Measurements from ENCODE around the gene TRIM56.
"Not testable (repeated sequence)": the region's sequence is repeated elsewhere in the genome, so short reads cannot be mapped to it uniquely, and the experiment has no call there.

The TRIM56 gene

DNA sequence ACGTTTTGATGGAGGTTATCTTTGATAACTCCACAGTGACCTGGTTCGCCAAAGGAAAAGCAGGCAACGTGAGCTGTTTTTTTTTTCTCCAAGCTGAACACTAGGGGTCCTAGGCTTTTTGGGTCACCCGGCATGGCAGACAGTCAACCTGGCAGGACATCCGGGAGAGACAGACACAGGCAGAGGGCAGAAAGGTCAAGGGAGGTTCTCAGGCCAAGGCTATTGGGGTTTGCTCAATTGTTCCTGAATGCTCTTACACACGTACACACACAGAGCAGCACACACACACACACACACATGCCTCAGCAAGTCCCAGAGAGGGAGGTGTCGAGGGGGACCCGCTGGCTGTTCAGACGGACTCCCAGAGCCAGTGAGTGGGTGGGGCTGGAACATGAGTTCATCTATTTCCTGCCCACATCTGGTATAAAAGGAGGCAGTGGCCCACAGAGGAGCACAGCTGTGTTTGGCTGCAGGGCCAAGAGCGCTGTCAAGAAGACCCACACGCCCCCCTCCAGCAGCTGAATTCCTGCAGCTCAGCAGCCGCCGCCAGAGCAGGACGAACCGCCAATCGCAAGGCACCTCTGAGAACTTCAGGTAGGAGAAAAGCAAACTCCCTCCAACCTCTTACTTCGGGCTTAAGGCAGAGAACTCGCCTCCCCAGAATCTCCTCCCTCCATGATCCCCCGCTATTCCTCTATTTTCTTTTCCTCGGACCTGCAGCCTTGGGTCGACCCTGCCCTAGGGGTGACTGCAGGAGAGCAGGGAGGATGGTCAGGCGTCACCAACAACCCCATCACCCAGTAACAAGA, 41.6 kb downstream of the TRIM56 start, which contains the start of gene SERPINE1:
Gene SERPINE1 (plus strand): TSS at position 454 of the 809 bp plus-strand sequence. CDS start 1,290 bp downstream, outside the sequence.
- Histone ChIP-seq H3K27ac (peak within 1 kb of the TSS in 19 of 21 experiments; percentile 29 to 90 (median 63)), H3K4me3 (peak within 1 kb of the TSS; percentile 1 to 40 (median 32))

DNA sequence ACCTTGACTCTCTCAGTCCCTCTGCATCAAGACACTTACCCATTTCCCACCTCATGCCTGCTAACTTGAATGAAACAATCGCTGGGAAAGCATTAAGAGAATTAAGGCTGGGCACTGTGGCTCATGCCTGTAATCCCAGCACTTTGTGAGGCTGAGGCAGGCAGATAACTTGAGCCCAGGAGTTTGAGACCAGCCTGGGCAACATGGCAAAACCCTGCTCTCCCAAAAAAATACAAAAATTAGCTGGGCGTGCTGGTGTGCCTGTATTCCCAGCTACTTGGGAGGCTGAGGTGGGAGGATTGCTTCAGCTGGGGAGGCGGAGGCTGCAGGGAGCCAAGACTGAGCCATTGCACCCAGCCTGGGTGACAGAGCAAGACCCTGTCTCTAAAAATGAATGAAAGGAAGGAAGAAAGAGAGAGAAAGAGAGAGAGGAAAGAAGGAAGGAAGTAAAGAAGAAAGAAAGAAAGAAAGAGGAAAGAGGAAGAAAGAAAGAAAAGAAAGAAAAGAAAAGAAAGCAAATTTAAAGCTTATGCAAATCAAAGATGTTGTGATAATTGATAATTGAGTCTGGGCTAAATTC, 42.3 kb downstream of the TRIM56 start:
- peak overlapping the region in 12 of 21 experiments; percentile 11 to 90 (median 64) for H3K27ac ChIP-seq
- peak overlapping the region; percentile 1 to 40 (median 32) for H3K4me3 ChIP-seq

DNA sequence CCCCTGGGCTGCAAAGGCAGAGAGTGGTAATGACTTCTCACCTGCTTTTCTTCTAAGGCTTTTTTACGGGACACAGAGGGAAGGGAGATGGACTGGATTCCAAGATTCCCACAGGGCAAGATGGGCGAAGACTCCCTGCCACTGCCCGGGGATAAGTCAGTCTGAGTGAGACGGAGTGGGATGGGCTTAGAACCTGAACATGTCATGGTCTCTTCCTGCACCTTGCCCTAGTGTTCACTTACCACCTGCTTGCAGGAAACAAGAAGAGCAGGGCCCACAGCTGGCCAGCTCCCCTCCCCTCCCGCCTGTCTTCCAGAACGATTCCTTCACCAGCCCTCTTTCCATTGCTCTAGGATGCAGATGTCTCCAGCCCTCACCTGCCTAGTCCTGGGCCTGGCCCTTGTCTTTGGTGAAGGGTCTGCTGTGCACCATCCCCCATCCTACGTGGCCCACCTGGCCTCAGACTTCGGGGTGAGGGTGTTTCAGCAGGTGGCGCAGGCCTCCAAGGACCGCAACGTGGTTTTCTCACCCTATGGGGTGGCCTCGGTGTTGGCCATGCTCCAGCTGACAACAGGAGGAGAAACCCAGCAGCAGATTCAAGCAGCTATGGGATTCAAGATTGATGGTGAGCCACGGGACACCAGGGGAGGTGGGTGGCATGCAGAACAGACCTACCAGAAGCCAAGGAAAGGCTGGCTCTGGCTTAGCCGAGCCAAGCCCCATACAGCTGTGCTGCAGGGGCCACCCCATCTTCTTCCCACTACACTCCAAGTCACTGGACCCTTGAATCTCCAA, 43.0 kb downstream of the TRIM56 start:
- Histone ChIP-seq H3K4me3 (peak overlapping the region in 4 of 7 experiments; percentile 15 to 40 (median 34)), H3K27ac (peak overlapping the region in 1 of 21 experiments; percentile 90)

DNA sequence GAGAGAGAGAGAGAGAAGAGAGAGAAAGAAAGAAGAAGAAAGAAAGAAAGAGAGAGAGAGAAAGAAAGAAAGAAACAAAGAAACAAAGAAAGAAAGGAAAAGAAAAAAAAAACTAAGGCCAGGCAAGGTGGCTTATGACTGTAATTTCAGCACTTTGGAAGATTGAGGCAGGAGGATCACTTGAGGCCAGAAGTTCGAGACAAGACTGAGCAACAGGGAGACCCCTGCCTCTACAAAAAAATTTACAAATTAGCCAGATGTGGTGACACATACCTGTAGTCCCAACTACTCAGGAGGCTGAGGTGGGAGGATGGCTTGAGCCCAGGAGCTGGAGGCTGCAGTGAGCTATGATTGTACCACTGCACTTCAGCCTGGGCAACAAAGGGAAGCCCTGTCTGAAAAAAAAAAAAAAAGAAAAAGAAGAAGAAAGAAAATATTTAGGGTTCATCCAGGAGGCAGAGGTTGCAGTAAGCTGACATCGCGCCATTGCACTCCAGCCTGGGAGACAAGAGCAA, 44.4 kb downstream of the TRIM56 start:
- H3K27ac ChIP-seq: no peak overlapping the region
- H3K4me3 ChIP-seq: no peak overlapping the region

DNA sequence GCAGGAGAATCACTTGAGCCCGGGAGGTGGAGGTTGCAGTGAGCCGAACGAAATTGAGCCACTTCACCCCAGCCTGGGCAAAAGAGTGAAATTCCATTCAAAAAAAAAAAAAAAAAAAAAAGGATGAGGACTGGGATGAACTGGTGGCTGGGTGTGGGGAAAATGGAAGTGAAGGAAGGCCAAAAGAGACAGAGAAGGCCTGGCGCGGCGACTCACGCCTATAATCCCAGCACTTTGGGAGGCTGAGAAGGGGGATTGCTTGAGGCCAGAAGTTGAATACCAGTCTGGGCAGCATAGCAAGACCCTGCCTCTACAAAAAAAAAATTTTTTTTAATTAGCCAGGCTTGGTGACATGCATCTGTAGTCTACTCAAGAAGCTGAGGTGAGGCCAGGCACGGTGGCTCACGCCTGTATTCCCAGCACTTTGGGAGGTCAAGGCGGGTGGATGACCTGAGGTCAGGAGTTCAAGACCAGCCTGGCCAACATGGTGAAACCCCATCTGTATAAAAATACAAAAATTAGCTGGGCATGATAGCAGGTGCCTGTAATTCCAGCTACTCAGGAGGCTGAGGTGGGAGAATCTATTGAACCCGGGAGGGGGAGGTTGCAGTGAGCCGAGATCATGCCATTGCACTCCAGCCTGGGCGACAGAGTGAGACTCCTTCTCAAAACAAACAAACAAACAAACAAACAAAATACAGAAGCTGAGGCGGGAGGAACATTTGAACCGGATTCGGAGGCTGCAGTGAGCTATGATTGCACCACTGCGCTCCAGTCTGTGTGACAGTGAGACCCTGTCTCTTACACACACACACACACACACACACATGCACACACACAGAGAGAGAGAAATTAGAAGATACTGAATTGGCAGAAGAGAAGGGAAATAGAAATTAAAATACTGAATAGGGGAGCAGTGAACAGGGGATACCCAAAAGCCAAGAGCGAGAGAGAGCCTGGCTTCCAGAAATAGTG, 47.6 kb downstream of the TRIM56 start:
- peak overlapping the region in 2 of 21 experiments; percentile 28 to 48 for H3K27ac ChIP-seq
- H3K4me3 ChIP-seq: not testable (repeated sequence)

DNA sequence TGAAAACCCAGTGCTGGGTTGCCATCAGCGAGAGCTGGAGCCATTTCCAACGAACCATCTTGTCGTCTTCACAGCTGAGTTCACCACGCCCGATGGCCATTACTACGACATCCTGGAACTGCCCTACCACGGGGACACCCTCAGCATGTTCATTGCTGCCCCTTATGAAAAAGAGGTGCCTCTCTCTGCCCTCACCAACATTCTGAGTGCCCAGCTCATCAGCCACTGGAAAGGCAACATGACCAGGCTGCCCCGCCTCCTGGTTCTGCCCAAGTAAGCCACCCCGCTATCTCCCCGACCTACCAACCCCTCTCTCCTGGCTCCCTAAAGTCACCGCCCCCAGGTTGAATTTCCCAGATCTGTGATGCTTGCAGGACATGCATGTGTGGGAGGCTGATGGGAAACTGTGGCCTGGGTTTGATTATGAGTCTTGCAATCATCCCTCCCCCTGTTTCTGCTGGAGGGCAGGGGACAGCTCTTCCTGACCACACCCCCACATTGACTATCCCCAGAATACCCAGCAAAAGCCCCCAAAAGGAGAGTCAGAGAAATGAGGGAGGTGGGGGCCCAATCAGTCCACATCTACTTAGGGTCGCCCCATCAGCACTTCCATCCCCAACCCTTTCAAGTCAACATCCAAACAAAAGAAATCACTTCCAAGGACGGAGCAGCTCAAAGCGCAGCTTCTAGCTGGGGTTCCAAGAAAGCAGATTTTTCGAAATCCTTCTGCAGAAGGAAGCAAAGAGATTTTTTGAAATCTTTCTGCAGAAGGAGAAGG, 48.5 kb downstream of the TRIM56 start:
- H3K4me3 ChIP-seq: no peak overlapping the region
- H3K27ac ChIP-seq: peak overlapping the region in 5 of 21 experiments; percentile 11 to 48 (median 28)

DNA sequence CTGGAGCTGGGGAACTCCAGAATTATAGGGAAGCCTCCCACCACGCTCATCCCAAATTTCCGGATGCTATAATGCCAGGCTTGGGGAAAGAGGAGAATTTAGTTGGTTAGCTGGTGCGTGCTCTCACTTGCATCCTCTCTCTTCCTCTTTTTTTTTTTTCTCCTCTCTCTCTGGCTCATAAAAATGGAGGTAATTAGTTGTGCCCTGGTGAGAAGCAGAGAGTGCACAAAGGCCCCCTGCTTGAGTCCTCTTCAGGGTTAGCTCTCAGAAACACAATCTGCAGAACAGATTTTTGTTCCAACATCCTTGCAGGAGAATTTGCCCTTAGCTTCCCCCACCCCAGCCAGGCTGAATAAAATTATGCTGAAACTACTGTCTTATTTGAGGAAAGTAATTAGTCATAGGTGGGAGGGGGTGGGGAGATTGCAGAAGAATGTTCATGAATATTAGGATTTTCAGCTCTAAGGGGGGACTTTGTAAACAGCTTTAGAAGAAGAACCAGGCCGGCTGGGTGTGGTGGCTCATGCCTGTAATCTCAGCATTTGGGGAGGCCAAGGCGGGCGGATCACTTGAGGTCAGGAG, 49.2 kb downstream of the TRIM56 start:
- Histone ChIP-seq H3K4me3 (no peak overlapping the region), H3K27ac (peak overlapping the region in 4 of 21 experiments; percentile 11 to 48 (median 34))

DNA sequence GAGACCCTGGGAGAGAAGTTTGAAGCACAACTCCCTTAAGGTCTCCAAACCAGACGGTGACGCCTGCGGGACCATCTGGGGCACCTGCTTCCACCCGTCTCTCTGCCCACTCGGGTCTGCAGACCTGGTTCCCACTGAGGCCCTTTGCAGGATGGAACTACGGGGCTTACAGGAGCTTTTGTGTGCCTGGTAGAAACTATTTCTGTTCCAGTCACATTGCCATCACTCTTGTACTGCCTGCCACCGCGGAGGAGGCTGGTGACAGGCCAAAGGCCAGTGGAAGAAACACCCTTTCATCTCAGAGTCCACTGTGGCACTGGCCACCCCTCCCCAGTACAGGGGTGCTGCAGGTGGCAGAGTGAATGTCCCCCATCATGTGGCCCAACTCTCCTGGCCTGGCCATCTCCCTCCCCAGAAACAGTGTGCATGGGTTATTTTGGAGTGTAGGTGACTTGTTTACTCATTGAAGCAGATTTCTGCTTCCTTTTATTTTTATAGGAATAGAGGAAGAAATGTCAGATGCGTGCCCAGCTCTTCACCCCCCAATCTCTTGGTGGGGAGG, 52.5 kb downstream of the TRIM56 start:
- no peak overlapping the region for H3K4me3 ChIP-seq

DNA sequence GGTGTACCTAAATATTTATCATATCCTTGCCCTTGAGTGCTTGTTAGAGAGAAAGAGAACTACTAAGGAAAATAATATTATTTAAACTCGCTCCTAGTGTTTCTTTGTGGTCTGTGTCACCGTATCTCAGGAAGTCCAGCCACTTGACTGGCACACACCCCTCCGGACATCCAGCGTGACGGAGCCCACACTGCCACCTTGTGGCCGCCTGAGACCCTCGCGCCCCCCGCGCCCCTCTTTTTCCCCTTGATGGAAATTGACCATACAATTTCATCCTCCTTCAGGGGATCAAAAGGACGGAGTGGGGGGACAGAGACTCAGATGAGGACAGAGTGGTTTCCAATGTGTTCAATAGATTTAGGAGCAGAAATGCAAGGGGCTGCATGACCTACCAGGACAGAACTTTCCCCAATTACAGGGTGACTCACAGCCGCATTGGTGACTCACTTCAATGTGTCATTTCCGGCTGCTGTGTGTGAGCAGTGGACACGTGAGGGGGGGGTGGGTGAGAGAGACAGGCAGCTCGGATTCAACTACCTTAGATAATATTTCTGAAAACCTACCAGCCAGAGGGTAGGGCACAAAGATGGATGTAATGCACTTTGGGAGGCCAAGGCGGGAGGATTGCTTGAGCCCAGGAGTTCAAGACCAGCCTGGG, 53.1 kb downstream of the TRIM56 start:
- Histone ChIP-seq H3K4me3 (no peak overlapping the region), H3K27ac (peak overlapping the region in 19 of 21 experiments; percentile 1 to 81 (median 53))

More for the DNA sequence above, 52.5 kb downstream of the TRIM56 start:
- H3K27ac ChIP-seq: peak overlapping the region in 18 of 21 experiments; percentile 4 to 81 (median 54)

DNA sequence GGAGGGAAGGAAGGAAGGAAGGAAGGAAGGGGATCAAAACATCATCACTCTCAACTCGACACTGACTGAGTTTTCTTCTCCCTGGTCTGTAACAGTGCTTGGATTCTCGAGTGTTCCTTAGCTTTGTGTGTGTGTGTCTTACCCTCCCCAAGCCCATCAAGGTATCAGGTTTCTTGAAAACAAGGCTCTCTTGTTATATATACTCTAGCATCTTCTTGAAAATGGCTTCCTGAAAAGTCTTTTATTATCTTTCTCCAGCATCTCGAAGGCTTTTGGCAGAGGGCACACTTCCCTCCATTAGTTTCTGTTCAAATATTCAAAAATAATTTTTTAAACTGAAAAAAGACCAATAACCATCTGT, 55.0 kb downstream of the TRIM56 start:
- Histone ChIP-seq H3K4me3 (no peak overlapping the region), H3K27ac (peak overlapping the region in 2 of 21 experiments; percentile 7 to 53)

DNA sequence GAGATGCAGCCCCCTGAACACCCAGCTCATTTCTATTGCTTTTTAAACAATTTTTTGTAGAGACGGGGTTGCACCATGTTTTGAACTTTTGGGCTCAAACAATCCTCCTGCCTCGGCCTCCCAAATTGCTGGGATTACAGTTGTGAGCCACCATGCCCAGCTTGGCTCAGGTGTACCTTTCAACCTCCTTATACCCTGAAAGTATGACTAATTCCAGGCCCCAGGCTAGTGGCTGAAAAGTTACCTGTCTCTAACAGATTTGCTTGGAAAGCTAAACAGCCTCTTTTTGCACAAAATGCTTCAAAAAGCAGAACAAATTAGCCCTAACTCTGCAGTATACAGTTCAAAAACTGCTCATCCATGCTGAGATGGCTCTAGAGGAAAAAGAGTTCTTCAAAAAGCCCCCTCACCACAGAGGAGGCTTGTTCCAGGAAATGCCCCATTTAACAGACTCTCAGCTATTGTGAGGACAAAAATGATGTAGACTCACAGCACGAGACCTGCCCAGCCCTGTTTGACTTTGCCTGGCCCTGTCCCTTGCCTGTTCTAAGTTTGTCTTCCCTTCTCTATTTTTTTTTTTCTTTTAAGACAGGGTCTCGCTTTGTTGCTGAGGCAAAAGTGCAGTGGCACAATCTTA, 55.6 kb downstream of the TRIM56 start:
- Histone ChIP-seq H3K27ac (peak overlapping the region in 3 of 21 experiments; percentile 3 to 37 (median 7)), H3K4me3 (no peak overlapping the region)
